ENCODE results near the gene AGPAT4. TPM values are rescaled to one million over a fixed set of nuclear protein-coding genes. Genes with fewer than 3 reads are reported as not detected.
"Not testable (repeated sequence)": the region's sequence is repeated elsewhere in the genome, so short reads cannot be mapped to it uniquely, and the experiment has no call there.

The AGPAT4 gene
- total RNA-seq, 4 donors from 2014 or later, result 1.0 to 17.4 (median 6.4) TPM

DNA sequence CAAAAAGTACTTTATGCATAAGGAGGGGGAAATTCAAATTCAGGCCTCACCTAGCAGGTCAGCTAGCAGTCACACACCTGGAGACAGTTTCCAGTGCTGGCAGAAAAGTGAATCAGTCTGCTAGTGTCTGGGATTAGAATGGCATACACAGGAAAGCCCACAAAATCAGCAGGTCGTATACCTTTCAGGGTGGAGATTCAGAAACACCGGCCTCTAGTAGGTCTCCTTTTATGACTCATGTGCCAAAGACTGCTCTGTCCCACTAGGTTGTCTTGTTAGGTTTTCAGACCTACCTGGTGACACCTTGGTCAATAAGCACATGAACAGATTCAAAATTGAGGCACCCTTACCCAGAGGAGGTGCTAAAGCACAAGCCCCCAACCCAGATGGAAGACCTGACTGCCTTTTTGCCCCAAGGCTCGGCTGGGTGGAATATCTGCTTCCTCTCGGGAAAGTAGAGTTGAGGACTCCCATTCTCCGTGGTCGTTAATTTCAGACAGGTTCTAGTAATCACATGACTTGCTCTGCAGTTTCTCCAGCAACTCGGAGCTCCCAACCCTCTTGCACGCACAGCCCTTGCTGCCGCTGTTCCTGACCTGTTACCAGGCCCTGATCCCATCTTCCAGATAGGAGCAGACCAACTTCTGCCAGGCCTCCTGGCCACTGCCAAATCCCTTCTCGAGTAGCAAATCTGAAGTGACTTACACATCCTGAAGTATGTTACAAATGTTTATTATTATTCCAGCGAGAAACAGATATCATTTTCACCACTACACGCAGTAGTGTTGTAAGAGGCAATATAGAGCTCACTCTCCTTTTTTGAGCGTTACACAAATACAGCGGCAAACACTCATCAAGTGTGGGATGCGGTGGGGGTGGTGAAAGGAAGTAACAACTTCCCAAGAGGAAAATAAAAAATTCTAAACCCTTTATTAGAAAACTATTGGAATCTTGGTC lies 46.6 kb downstream of the AGPAT4 start:
- H3K27ac ChIP-seq, result peak overlapping the region; percentile 51 to 76 (median 58)
- WGBS, 2 donors, result 80 to 89% methylated on average over 15 of the region's 15 CpGs
- peaks cover 6 to 46% (median 21%) of the 10 kb centered on the region in 3 donors for H3K4me1 ChIP-seq

DNA sequence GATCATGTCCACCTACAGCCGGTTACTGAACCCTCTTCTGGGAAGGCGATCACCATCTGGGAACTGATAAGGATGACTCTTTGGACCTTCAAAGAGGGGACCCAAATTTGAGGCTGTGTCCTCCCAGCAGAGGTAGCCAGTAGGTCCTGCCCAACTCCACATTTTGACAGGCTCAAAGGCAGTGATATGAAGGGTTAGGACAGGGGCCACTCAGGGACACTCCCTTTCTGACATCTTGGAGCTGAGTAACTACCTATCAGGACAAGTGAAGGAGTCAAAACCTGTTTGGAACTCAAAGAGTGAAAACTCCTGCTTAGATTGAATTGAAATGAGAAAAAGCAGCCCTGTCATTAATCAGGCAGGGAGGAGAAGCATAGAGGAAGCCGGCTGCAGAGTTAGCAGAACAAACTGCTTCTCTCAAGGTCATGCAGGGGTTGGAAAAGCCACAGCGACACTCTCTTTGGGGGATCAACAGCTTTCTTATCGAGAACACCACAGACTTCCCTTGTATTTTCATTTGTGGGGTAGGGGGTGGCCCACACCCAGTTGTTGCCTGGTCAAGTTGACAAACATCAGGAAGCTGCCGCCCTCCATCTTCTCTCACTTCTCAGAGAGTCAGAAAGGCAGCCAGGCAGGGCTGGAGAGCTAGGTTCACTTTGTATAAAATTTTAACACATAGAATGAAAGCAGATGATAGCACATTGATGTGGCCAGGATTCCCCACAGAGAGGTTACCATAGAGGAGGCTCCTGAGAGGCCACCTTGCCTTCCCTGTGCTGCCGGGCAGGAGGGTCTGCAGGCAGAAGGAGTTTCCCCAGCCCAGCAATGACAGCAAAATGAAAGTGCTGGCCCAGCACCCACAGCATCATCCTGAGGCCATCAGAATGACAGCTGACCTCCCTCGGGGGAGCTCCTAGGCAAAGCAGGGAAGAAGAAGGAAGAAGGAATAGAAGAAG lies 47.6 kb downstream of the AGPAT4 start:
- intact Hi-C loops (cut with DNase I), result no loop called here
- H3K27me3 ChIP-seq, result no peaks in the 10 kb centered on the region
- H3K27ac ChIP-seq, result peak overlapping the region; percentile 51 to 68 (median 58)
- no peaks in the 10 kb centered on the region for H3K9me3 ChIP-seq
- no peak overlapping the region for H3K4me3 ChIP-seq
- H3K36me3 ChIP-seq, result no peaks in the 10 kb centered on the region
- DNase-seq, result no peak
- peaks cover 6 to 46% (median 21%) of the 10 kb centered on the region in 3 donors for H3K4me1 ChIP-seq
- 59 to 78% methylated on average over 5 to 7 of the region's 8 CpGs for WGBS, 2 donors
- TF ChIP-seq POLR2A (IDR thresholded peaks at IDR 0.05), result no peak
- TF ChIP-seq, protein P1, sequence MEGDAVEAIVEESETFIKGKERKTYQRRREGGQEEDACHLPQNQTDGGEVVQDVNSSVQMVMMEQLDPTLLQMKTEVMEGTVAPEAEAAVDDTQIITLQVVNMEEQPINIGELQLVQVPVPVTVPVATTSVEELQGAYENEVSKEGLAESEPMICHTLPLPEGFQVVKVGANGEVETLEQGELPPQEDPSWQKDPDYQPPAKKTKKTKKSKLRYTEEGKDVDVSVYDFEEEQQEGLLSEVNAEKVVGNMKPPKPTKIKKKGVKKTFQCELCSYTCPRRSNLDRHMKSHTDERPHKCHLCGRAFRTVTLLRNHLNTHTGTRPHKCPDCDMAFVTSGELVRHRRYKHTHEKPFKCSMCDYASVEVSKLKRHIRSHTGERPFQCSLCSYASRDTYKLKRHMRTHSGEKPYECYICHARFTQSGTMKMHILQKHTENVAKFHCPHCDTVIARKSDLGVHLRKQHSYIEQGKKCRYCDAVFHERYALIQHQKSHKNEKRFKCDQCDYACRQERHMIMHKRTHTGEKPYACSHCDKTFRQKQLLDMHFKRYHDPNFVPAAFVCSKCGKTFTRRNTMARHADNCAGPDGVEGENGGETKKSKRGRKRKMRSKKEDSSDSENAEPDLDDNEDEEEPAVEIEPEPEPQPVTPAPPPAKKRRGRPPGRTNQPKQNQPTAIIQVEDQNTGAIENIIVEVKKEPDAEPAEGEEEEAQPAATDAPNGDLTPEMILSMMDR (IDR thresholded peaks at IDR 0.05), result no peak

More for the DNA sequence above, 46.6 kb downstream of the AGPAT4 start:
- TF ChIP-seq, protein P1 (IDR thresholded peaks at IDR 0.05), result no peak
- no peak for TF ChIP-seq POLR2A (IDR thresholded peaks at IDR 0.05)
- intact Hi-C loops (cut with DNase I), result no loop called here
- Histone ChIP-seq H3K27me3 (no peaks in the 10 kb centered on the region), H3K9me3 (no peaks in the 10 kb centered on the region), H3K4me3 (no peak overlapping the region), H3K36me3 (no peaks in the 10 kb centered on the region)
- no peak for DNase-seq

DNA sequence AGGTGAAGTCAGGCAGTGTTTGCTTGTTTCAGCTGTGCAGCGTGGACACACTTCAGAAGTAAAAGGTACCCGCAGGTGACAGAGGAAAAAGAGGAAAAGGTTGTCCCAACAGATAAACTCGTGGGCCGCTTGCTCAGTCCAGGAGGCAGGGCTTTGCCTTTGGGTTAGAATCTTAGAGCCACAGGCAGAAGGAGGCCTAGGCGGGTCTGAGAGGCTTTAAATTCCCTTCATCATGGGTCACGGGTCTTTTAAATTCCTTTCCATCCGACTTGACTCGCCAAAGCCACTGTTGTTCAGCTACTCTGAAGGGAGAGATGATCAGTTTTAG lies 48.2 kb downstream of the AGPAT4 start:
- TF ChIP-seq POLR2A (IDR thresholded peaks at IDR 0.05), result no peak
- TF ChIP-seq, protein P1 (IDR thresholded peaks at IDR 0.05), result no peak

DNA sequence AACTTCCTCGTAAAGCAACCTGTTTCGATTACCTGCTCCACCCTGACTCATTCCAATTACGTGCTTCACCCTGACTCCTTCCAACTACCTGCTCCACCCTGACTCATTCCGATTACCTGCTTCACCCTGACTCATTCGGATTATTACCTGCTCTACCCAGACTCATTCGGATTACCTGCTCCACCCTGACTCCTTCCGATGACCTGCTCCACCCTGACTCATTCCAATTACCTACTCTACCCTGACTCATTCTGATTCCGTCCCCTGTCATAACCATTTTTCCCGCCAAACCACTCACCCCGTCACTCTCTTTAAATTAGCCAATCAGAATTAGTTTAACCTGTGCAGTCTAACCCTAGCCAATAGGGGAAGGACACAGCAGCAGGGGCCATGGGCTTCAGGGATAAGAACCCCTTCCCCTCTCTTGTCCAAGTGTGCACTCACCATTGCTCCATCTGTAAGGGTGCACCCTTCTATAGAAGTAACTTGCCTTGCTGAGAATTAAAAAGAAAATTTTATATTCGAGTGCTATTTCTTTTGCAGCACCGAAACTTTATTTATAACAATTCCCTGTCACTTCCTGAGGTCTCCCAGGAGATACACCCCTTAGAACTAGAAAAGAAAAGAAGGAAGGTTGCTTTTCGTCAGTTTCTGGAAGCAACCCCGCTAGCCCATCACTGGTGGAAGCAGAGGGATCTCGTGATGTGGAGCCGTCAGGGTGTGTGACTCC lies 48.7 kb downstream of the AGPAT4 start:
- Histone ChIP-seq H3K27ac (peak overlapping the region in 3 of 4 donors; percentile 57 to 68 (median 59)), H3K4me1 (peaks cover 6 to 46% (median 21%) of the 10 kb centered on the region in 3 donors)
- H3K9me3 ChIP-seq; intact Hi-C loops (cut with DNase I); H3K36me3 ChIP-seq; H3K27me3 ChIP-seq; DNase-seq; H3K4me3 ChIP-seq: not testable (repeated sequence)
- WGBS, 2 donors, result 69% methylated on average over 16 of the region's 16 CpGs

More for the DNA sequence above, 48.2 kb downstream of the AGPAT4 start:
- Histone ChIP-seq H3K27me3 (no peaks in the 10 kb centered on the region), H3K36me3 (peaks cover 0 to 4% (median 0%) of the 10 kb centered on the region in 3 donors), H3K4me3 (no peak overlapping the region), H3K27ac (peak overlapping the region; percentile 51 to 68 (median 58)), H3K9me3 (no peaks in the 10 kb centered on the region), H3K4me1 (peaks cover 6 to 46% (median 21%) of the 10 kb centered on the region in 3 donors)
- no peak for DNase-seq
- 80 to 83% methylated on average over 8 of the region's 8 CpGs for WGBS, 2 donors
- intact Hi-C loops (cut with DNase I), result no loop called here

DNA sequence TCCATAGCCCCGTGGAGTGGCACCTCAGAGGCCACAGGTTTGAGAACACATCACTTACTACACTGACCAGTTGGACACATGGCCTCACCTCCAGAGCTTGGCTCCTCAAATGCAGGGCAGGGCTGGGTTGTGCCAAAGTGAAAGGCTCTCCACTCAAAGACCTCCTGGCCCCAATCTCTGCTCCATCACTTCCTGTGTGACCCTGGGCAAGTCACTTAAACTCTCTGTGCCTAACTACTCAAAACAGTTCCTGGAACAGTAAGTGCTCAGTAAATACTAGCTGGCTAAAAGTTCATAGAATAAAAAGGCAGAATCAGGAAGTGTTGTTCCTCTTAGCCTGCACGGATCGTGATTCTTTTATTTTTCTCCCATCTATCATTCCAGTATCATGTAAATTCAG lies 50.2 kb downstream of the AGPAT4 start:
- H3K36me3 ChIP-seq, result peaks cover 0 to 4% (median 0%) of the 10 kb centered on the region in 3 donors
- H3K9me3 ChIP-seq, result no peaks in the 10 kb centered on the region
- DNase-seq, result no peak
- H3K27me3 ChIP-seq, result no peaks in the 10 kb centered on the region
- H3K4me1 ChIP-seq, result peaks cover 0 to 33% (median 15%) of the 10 kb centered on the region in 3 donors
- WGBS, 2 donors, result 79 to 84% methylated on average over 3 of the region's 3 CpGs
- no peak for TF ChIP-seq POLR2A (IDR thresholded peaks at IDR 0.05)
- TF ChIP-seq, protein P1 (IDR thresholded peaks at IDR 0.05), result no peak
- H3K27ac ChIP-seq, result peak overlapping the region in 2 of 4 donors; percentile 51 to 53
- intact Hi-C loops (cut with DNase I), result no loop called here
- H3K4me3 ChIP-seq, result no peak overlapping the region
